Stimulated activated CD4-positive, alpha-beta T cell treated with anti-CD3 and anti-CD28 coated beads, TNF-alpha, amount 100 ng/mL, for 4 hours (primary cell): ENCODE results near the gene LUM.

ENCODE experiments used
- DNase-seq, 3 experiments: peaks; one replicate each; pipeline ENCODE4 v3.0.0-alpha.2; 2020; ENCODE audit warnings: low read depth in 3 of 3

LUM gene

GRCh38 chr12:91074851-91075250 lies 36.4 kb downstream of the LUM start:
- no peak for DNase-seq

GRCh38 chr12:91074154-91074709 lies 37.1 kb downstream of the LUM start:
- DNase-seq, result no peak

DNA sequence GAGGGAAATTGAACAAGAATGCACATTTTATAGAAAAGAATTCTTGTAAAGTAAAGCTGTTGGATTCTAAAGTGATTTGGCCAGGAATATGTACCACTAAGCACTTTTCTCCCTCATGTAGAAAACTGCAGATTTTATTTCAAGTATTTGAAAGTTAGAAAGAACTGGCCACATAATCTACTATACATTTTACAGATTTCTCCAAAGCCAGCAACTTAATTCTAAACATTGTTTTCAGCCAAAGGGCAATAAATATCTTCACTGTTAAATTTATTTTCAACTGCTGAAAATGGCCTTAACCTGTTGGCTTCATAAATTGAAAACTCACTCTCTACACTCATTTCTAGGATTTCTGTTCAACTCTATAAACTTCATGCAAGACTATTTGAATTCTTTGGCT lies 37.9 kb downstream of the LUM start:
- DNase-seq, result no peak

- no peak for DNase-seq
These were observed 38.4 kb downstream of the LUM start for GRCh38 chr12:91072931-91073330.

GRCh38 chr12:91070936-91071335 lies 40.4 kb downstream of the LUM start:
- DNase-seq, result no peak

GRCh38 chr12:91065396-91065795 lies 45.9 kb downstream of the LUM start:
- DNase-seq, result no peak

DNA sequence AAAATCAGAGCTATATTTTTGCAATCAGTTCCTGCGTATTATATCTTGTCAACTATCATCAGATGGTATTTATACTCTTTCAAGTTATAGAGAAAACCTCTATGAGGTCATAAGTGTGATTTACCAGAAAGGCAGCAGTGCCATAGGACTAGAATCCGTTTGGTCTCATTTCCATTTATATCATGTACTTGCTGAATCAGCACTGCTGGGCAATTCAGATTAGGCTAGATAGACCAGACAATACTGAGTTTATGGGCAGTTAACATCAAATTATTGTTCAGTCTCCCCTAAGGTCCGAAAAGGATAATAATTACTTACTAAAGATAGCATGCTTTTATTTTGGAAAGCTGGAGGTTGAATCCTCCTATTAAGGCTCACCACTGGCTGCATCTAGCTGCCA lies 46.7 kb downstream of the LUM start:
- DNase-seq, result no peak

GRCh38 chr12:91061091-91061490 lies 50.2 kb downstream of the LUM start:
- DNase-seq, result no peak

DNA sequence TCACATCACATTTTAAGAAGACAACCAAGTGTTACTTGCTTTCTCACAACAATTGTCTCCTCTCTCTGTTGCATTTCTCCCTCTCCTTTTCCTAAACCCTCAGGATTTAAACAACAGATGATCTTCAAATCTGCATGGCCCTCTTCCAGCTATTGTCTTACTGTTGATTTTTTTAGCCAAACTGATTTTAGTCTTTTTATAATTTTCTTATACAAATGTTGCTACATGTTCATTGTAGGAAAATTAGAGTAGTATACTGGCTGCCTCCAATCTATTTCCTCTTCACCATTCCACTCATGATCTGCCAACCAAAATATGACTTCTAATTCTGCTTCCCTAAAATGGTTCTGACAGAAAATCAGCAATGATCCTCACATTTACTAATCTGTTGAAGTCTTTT lies 52.1 kb downstream of the LUM start:
- no peak for DNase-seq

DNA sequence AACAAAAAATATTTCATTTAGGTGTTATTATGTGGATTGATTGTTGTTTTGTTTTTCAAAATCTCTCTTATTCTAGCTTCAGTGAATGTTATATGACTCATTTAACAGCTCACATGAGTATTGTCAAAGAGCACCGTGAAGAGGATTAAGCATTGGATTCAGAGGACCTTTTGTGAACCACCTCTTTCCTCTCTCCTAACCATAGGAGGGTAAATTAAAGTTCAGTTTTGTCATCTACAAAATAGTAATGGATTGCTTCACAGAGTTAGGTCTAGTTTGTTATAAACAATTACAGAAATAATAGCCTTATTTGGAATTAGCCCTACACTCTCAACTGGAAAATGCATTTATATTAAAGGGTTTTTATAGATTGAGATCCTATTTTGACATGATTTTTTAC lies 52.5 kb downstream of the LUM start:
- DNase-seq, result no peak

GRCh38 chr12:91057368-91058165 lies 53.7 kb downstream of the LUM start, which contains the start of gene KERA:
KERA (minus strand) TSS chr12:91058024; CDS start chr12:91056281, 1,743 bp downstream.
- no peak for DNase-seq

DNA sequence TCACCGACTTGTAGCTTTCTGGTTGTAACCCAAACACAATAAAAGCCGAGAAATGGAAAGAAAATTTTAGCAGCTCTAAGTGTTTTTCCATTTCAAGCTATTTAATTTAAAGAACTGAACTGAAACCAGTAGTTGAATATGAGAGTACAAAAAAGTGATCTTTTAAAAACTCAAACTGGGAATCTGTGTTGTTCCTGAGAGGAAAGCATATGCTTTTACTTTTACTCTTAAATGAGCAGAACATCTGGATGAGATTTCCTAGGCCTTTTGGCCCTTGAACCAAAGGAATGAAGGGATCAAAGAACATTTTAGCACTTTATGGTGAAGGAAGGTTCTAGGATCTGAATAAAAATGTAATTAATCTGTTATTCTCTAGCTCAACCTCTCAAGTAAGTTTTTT lies 54.8 kb downstream of the LUM start:
- no peak for DNase-seq

GRCh38 chr12:91055976-91056375 lies 55.3 kb downstream of the LUM start:
- DNase-seq, result no peak

- DNase-seq, result no peak
These were observed 57.2 kb downstream of the LUM start for GRCh38 chr12:91053951-91054715.
